Activated CD8-positive, alpha-beta memory T cell treated with anti-CD3 and anti-CD28 coated beads for 1 hour (primary cell): ENCODE data around the gene OR10AD1.
A peak's percentile ranks its signal among the peaks of the same experiment; 100 is the strongest.
"Not testable (repeated sequence)": the region's sequence is repeated elsewhere in the genome, so short reads cannot be mapped to it uniquely, and the experiment has no call there.

Experiments
- DNase-seq, 2 donors: peaks; one replicate each; pipeline ENCODE4 v3.0.0-alpha.2; 2020; ENCODE audit warnings: low read depth in 1 of 2; ENCODE audit errors: extremely low read depth in 1 of 2

The OR10AD1 gene

DNA sequence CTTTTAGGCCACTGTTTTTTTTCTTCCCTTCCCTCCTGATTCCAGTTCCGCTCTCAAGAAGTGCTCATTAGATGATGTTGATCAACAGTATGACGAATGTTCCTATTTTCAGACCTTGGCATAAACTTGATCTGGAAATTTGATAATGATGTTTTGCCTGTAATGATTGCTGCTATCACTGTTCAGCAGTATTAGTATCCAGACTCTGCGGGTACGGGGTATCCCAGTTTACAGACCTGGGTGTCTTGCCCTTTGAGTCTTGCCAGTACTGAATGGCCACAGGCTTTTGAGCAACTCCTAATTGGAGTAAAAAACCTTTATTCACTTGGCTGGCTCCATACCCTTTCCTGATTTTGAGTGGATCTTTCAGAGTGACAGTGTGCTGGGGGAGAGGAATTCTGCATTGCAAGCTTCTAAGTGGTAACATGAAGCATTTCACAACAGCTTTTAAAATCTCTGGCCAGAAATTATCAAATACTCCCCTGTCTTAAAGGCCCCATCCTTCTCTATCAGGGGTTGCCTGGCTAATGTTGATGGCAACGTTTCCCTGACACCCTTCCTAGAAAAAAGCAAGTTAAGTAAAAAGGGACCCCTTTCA, 39.8 kb downstream of the OR10AD1 start:
- DNase-seq: no peak

DNA sequence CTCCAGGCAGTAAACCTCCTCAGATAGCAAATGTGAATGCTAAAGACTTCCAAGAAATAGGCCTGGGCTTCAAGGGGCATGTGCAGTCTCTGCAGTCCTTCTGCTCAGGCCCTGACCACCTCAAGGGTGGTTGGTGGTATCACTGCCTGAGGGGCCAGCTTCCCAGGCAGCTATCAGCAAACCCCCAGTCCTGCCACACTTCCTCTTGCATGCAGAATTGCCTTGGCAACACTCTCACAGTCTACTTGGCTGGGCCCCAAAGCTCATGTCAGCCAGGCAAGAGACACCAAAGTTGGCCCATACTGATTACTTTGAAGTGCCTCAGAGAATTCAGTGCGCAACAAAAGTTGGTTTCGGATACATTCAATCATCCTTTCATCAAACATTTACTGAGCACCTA, 42.3 kb downstream of the OR10AD1 start:
- DNase-seq: no peak

DNA sequence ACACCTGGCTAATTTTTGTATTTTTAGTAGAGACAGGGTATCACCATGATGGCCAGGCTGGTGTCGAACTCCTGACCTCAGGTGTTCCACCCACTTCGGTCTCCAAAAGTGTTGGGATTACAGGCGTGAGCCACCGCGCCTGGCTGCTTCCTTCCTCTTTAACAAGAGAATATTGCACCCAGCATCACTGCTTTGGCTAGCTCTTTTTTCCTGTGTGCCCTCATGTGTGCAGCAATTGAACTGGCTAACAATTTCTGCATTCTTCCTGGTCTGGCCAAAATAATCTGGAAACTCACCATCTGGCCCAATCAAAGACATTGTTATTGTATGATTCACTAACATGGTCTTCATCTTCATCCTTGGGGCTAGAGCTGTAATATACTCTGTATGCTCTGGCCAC, 43.0 kb downstream of the OR10AD1 start:
- DNase-seq: no peak

DNA sequence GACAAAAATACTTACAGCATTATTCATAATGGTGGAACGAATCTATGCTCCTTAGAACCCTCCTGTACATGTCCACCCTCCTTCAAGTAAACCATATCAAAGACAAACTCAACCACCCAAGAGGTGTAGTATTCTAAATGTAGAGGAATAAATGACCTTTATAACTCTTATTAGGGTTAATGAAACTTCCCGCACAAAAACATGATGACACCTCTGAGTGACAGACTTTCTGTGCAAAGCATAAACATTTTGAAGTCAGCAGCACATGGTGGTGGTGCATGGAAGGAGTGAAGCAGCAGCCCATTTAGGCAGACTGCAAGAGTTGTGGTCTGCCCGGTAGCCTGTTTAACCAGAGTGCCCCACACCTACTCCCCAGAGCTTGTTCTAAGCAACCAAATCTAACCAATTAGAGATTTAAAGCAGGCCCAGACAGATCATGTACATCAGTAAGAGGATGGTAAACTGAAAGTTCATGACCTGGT, 45.2 kb downstream of the OR10AD1 start:
- no peak for DNase-seq

DNA sequence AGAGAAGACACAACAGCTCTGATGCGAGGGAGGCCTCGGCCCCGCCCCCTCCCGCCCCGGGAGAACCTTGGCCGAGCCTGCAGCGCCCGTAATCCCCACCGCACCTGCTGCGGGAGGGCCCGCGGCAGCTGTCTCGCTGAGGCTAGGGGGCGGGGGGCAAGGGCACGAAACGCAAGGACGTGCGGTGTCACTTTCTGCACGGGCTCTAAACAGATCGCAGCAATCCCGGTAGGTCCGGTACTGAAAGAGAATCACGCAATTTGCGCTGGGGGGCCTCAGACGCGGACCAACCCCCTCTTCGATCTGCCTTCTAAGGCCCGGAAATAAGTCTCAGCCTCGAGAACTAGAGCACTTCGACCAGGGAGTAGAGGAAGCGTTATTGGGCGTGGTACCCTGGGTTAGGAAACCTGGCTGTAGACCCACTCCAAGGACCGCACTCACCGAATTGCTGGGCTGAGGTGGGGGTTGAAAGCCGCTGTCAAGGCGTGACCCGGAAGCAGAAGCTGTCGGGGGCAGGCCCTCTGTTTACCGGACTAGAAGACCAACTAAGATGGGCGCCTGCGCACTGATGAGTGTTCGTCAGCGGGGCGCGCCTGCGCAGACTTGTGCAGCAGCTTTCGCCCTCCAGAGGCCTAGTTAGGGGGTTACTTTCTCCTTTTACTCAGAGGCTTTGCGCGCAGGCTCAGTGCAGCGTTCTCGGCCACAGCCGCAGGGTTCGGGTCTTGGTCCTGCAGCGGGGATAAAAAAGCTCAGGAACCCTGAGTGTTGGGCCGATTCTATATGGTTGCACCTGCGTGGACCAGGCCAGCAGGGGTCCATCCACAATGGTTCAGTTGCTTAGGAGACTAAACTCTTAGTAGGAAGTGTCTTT, 45.8 kb downstream of the OR10AD1 start, which contains the start of gene ASB8:
Gene ASB8, minus strand, starts transcription at position 498 of the 871 bp plus-strand sequence. CDS start 4,019 bp downstream, outside the sequence.
- DNase-seq: peak; percentile 98 to 99

DNA sequence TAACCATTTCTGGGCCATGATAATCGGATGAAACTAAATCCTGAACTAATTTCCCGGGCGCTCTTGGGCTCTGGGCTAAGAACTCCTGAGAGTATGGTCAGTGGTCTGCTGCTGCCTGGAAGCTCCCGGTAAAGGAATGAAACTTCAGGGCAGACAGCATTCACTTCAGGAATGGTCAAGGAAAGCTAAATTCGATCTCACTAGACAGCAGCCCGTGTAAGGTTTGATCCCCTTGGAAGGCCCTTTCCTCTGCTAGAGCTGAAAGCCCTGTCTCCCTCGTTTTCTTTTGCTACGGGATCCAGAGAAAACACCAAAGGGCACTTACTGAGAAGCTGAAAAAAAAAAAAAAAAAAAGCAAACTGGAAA, 46.5 kb downstream of the OR10AD1 start:
- DNase-seq: no peak

DNA sequence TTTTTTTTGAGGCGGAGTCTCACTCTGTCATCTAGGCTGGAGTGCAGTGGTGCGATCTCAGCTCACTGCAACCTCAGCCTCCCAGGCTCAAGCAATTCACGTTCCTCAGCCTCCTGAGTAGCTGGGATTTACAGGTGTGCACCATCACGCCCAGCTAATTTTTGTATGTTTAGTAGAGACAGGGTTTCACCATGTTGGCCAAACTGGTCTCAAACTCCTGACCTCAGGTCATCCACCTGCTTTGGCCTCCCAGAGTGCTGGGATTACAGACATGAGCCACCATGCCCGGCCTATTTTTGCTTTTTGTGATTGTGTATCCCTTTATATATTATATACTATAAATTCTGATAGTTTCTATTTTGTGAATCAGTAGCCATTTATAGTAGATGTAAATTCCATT, 47.3 kb downstream of the OR10AD1 start:
- DNase-seq: not testable (repeated sequence)
